GM23248 (cell line): ENCODE results near the gene C2CD4D. TPM values are rescaled to one million over a fixed set of nuclear protein-coding genes. Genes with fewer than 3 reads are reported as not detected.
A peak's percentile ranks its signal among the peaks of the same experiment; 100 is the strongest.

ENCODE experiments used
- DNase-seq: peaks from one replicate; pipeline ENCODE4 v3.0.0-alpha.2; 2015
- H2AFZ ChIP-seq: fragments of 200-600 bp; sonication (generic); 2 replicates; pipeline ENCODE4 v1.6.1; 2016; ENCODE audit warnings: antibody characterized with exemption
- H3F3A ChIP-seq: fragments of 200-600 bp; sonication (generic); 2 replicates; pipeline ENCODE4 v1.6.1; 2016; ENCODE audit warnings: mild to moderate bottlenecking, antibody characterized with exemption, mixed run types; ENCODE audit not compliant: insufficient read depth
- H3K27ac ChIP-seq: fragments of 200-600 bp; sonication (generic); 2 replicates; pipeline ENCODE4 v1.5.1; 2016; ENCODE audit warnings: mild to moderate bottlenecking
- H3K27me3 ChIP-seq: fragments of 200-600 bp; sonication (generic); replicated peaks from 2 replicates; pipeline ENCODE4 v1.6.1; 2016; ENCODE audit warnings: mild to moderate bottlenecking; ENCODE audit not compliant: insufficient read depth
- H3K36me3 ChIP-seq: fragments of 200-600 bp; sonication (generic); 2 replicates; pipeline ENCODE4 v1.6.1; 2016; ENCODE audit warnings: low read depth, mild to moderate bottlenecking
- H3K4me1 ChIP-seq: fragments of 200-600 bp; sonication (generic); 2 replicates; pipeline ENCODE4 v1.6.1; 2016; ENCODE audit warnings: mild to moderate bottlenecking; ENCODE audit not compliant: insufficient read depth
- H3K4me2 ChIP-seq: fragments of 200-600 bp; sonication (generic); one replicate; pipeline ENCODE4 v1.6.1; 2016; ENCODE audit warnings: mild to moderate bottlenecking; ENCODE audit not compliant: unreplicated experiment
- H3K4me3 ChIP-seq: fragments of 200-600 bp; sonication (generic); 2 replicates; pipeline ENCODE4 v1.5.1; 2016; ENCODE audit warnings: mild to moderate bottlenecking
- H3K79me2 ChIP-seq: fragments of 200-600 bp; sonication (generic); 2 replicates; pipeline ENCODE4 v1.6.1; 2016; ENCODE audit warnings: mild to moderate bottlenecking; ENCODE audit not compliant: insufficient read depth
- H3K9ac ChIP-seq: fragments of 200-600 bp; sonication (generic); 2 replicates; pipeline ENCODE4 v1.6.1; 2016; ENCODE audit warnings: mild to moderate bottlenecking
- H3K9me2 ChIP-seq: fragments of 200-600 bp; sonication (generic); 2 replicates; pipeline ENCODE4 v1.6.1; 2016; ENCODE audit warnings: mixed run types, mild to moderate bottlenecking, moderate library complexity; ENCODE audit not compliant: insufficient read depth
- H3K9me3 ChIP-seq: fragments of 200-600 bp; sonication (generic); one replicate; pipeline ENCODE4 v1.6.1; 2017; ENCODE audit warnings: low read depth
- H4K20me1 ChIP-seq: fragments of 200-600 bp; sonication (generic); 2 replicates; pipeline ENCODE4 v1.6.0; 2016; ENCODE audit not compliant: insufficient read depth
- EZH2 ChIP-seq: fragments of 200-600 bp; sonication (generic); IDR thresholded peaks from 2 replicates; pipeline ENCODE4 v1.6.1; 2018; ENCODE audit warnings: antibody characterized with exemption, mild to moderate bottlenecking; ENCODE audit not compliant: insufficient read depth, poor library complexity, severe bottlenecking
- EZH2phosphoT487 ChIP-seq: fragments of 200-600 bp; sonication (generic); IDR thresholded peaks from 2 replicates; pipeline ENCODE4 v1.6.1; 2018; ENCODE audit warnings: antibody characterized with exemption, moderate library complexity, mild to moderate bottlenecking, low read depth; ENCODE audit not compliant: insufficient read depth
- WGBS, 2 experiments: methylation state at CpG; one replicate each; pipeline ENCODE4 v1.1.6; 2015 to 2017; ENCODE audit warnings: low lambda C conversion rate in 2 of 2, low coverage in 1 of 2; ENCODE audit errors: missing lambda C conversion rate in 2 of 2; 5-methylcytosine and 5-hydroxymethylcytosine counted together
- in situ Hi-C: fragments of 300-500 bp; cut with MboI; formaldehyde crosslinking; loops from 2 replicates; pipeline ENCODE4 v1.15.0; 2020
- polyA plus RNA-seq: library from polyadenylated mRNA; unstranded; fragments of >200 nt; fragmentation: Nextera tagmentation; extraction: Ambion mirVana; gene quantifications from 2 replicates; pipeline ENCODE4 v1.2.1, GENCODE V29; 2016
- total RNA-seq: library from RNA; depleted of rRNA; stranded (reverse); fragments of >200 nt; shearing (Covaris generic); gene quantifications from 2 replicates; pipeline ENCODE4 v1.2.3, GENCODE V29; 2014

Gene C2CD4D
- total and polyA plus RNA-seq, 2 experiments from 2014 or later, result 0.16 TPM; not detected in 1

DNA sequence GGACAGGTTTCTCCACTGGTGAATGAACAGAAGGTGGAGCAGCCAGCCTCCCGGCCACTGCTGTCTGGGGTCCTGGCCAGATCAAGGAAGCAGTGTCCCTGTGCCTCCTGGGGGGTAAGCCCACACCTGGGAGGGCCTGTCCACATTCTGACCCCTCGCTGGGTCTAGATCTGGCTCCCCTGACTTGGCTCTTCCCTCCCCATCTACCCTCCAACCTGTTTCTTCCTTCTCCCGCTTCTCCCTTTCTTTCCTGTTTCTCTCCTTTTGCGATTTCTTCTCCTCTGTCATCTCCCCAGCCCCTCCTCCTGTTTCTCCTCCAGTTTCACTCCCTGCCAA is 8.4 kb downstream of the C2CD4D start:
- Histone ChIP-seq H3K36me3 (no peaks in the 10 kb centered on the region), H2AFZ (no peak overlapping the region), H3K79me2 (no peaks in the 10 kb centered on the region), H3K27ac (no peak overlapping the region), H3K27me3 (no peaks in the 10 kb centered on the region), H3K9ac (no peak overlapping the region), H3K9me3 (no peaks in the 10 kb centered on the region), H3K4me1 (no peaks in the 10 kb centered on the region), H3K4me2 (no peak overlapping the region), H4K20me1 (no peaks in the 10 kb centered on the region), H3K4me3 (no peak overlapping the region), H3K9me2 (no peaks in the 10 kb centered on the region), H3F3A (no peaks in the 10 kb centered on the region)
- TF ChIP-seq EZH2, result no peak
- no peak for TF ChIP-seq EZH2phosphoT487
- WGBS, 2 experiments, result 71 to 78% methylated on average over 4 of the region's 4 CpGs
- in situ Hi-C loops, result no loop called here
- no peak for DNase-seq

DNA sequence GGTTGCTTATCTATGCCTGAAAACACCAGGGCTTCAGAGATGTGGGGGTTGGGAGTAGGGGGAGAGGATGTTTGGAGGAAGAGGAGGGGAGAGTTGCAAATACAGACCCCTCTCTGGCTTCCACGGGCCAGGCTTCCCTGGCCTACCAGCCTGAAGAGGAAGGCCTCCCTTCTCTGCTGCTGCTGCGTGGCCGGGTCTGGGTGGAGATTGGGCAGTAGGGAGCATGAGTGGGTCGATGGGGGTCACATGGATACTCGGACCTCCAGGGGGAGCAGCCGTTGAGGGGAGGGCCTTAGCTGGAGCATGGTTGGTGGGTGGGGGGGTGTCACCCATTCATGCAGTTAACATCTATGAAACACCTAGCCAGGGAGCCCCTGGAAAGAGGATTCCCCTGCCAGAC is 9.6 kb downstream of the C2CD4D start:
- DNase-seq, result no peak
- Histone ChIP-seq H3K27me3 (no peaks in the 10 kb centered on the region), H4K20me1 (no peaks in the 10 kb centered on the region), H3F3A (no peaks in the 10 kb centered on the region), H3K79me2 (no peaks in the 10 kb centered on the region), H3K27ac (no peak overlapping the region), H2AFZ (no peak overlapping the region), H3K4me2 (no peak overlapping the region), H3K9me3 (no peaks in the 10 kb centered on the region), H3K4me3 (no peak overlapping the region), H3K9me2 (no peaks in the 10 kb centered on the region), H3K4me1 (no peaks in the 10 kb centered on the region), H3K36me3 (no peaks in the 10 kb centered on the region), H3K9ac (no peak overlapping the region)
- WGBS, 2 experiments, result 46 to 62% methylated on average over 6 of the region's 6 CpGs
- in situ Hi-C loops, result no loop called here
- TF ChIP-seq EZH2 (no peak), EZH2phosphoT487 (no peak)

DNA sequence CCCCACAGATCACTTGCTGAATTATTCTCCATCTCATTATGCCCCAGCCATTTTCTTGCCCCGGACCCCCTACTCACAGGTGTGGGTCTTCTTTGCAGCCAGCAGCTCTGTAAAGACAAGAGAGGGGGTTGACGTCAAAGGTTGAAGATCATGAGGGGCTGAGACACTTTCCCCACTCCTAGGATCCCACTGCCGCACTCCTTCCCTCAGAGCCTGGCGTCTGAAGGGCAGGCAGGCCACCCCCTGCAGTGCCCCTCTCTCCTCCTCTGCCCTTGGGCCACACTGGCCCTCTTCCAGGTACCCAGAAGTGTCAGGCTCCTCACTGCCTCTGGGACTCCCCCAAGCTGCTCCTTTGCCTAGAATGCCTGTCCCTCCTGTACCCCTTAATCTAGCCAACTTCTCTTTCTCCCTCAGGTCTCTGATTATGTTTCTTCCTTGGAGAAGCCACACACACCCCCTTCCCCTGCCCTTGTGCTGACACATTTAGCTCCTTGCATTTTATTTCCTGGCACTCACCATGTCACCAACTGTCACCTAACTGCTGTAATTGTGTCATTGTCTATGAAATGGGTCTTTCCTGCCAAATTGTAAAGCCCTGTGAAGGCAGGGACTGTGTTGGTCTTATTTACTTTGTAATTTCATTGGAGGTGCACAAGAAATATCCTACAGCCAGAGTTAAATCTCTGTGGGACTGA is 10.1 kb downstream of the C2CD4D start:
- Histone ChIP-seq H4K20me1 (no peaks in the 10 kb centered on the region), H3K27me3 (no peaks in the 10 kb centered on the region), H3K4me3 (no peak overlapping the region), H3K9me2 (no peaks in the 10 kb centered on the region), H3K27ac (no peak overlapping the region), H3K9ac (no peak overlapping the region), H3K9me3 (no peaks in the 10 kb centered on the region), H2AFZ (no peak overlapping the region), H3F3A (no peaks in the 10 kb centered on the region), H3K4me1 (no peaks in the 10 kb centered on the region), H3K4me2 (no peak overlapping the region), H3K36me3 (no peaks in the 10 kb centered on the region), H3K79me2 (no peaks in the 10 kb centered on the region)
- 61 to 74% methylated on average over 4 of the region's 4 CpGs for WGBS, 2 experiments
- in situ Hi-C loops, result no loop called here
- TF ChIP-seq EZH2, result no peak
- no peak for TF ChIP-seq EZH2phosphoT487
- no peak for DNase-seq

DNA sequence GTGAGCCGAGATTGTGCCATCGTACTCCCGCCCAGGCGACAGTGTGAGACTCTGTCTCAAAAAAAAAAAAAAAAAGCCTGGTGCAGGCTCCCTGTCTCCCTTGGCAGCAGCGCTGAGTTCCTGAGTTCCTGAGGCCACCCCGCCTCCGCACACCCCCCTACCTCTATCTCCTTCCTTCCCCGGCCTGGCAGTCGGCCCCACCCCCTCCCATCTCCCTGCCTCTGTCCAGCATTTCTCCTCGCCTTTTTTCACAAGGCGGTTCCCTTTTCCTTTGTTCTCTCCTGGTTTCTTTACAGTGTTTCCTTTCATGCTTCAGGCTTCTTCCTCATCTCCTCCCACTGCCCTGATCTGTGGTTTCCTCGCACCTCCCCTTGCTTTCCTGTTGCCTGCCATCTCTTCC is 10.7 kb downstream of the C2CD4D start:
- H3K27me3 ChIP-seq, result no peaks in the 10 kb centered on the region
- in situ Hi-C loops, result no loop called here
- peak; percentile 32 for DNase-seq

More for the DNA sequence above, 10.7 kb downstream of the C2CD4D start:
- H3K9me2 ChIP-seq, result no peaks in the 10 kb centered on the region
- H3F3A ChIP-seq, result no peaks in the 10 kb centered on the region
- no peaks in the 10 kb centered on the region for H3K36me3 ChIP-seq
- H3K27ac ChIP-seq, result no peak overlapping the region
- TF ChIP-seq EZH2phosphoT487 (no peak), EZH2 (no peak)
- no peak overlapping the region for H3K9ac ChIP-seq
- H3K4me1 ChIP-seq, result no peaks in the 10 kb centered on the region
- H3K4me3 ChIP-seq, result no peak overlapping the region
- 38 to 42% methylated on average over 7 to 11 of the region's 12 CpGs for WGBS, 2 experiments
- H3K79me2 ChIP-seq, result no peaks in the 10 kb centered on the region
- H2AFZ ChIP-seq, result no peak overlapping the region
- H3K9me3 ChIP-seq, result no peaks in the 10 kb centered on the region
- H3K4me2 ChIP-seq, result no peak overlapping the region
- H4K20me1 ChIP-seq, result no peaks in the 10 kb centered on the region
